Measurements from ENCODE around the gene FN1. TPM values are rescaled to one million over a fixed set of nuclear protein-coding genes. Genes with fewer than 3 reads are reported as not detected.

The FN1 gene
- total RNA-seq, 4 donors from 2014 or later: 45.8 to 78.1 (median 52.7) TPM

DNA sequence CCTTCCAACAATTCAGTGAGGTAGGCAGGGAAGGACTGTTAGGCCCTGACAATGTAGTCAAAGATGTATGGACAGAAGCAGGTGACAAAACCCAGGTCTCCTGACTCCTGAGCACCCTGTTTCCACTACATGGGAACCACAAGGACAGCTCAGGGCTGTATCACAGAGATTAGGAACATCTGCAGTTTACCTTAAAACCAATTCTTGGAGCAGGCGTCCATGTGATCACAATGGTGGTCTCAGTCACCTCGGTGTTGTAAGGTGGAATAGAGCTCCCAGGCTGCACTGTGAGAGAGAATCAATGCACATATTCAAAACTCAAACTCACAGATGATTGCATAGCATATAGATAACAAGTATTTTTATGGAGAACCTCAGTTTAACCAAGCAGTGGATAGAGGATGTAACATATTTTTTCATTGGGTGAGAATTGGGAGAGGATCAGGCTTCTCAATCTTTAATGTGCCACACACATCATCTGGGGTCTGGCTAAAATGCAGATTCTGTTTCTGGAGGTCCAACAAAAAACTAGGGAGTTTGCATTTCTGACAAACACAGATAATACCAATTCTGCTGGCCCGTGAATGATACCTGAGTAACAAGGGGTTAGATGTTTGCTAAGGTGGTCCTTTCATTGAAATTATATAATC, 36.7 kb downstream of the FN1 start:
- H3K27ac ChIP-seq: no peak overlapping the region
- peaks cover 7% of the 10 kb centered on the region for H3K36me3 ChIP-seq
- DNase-seq (ENCODE audit: low spot score in 2 of 2): no peak
- no peaks in the 10 kb centered on the region for H3K9me3 ChIP-seq
- H3K4me3 ChIP-seq: no peak overlapping the region
- no peak for TF ChIP-seq POLR2A (IDR thresholded peaks at IDR 0.05)
- TF ChIP-seq POLR2AphosphoS5 (IDR thresholded peaks at IDR 0.05): no peak
- TF ChIP-seq, protein P1, sequence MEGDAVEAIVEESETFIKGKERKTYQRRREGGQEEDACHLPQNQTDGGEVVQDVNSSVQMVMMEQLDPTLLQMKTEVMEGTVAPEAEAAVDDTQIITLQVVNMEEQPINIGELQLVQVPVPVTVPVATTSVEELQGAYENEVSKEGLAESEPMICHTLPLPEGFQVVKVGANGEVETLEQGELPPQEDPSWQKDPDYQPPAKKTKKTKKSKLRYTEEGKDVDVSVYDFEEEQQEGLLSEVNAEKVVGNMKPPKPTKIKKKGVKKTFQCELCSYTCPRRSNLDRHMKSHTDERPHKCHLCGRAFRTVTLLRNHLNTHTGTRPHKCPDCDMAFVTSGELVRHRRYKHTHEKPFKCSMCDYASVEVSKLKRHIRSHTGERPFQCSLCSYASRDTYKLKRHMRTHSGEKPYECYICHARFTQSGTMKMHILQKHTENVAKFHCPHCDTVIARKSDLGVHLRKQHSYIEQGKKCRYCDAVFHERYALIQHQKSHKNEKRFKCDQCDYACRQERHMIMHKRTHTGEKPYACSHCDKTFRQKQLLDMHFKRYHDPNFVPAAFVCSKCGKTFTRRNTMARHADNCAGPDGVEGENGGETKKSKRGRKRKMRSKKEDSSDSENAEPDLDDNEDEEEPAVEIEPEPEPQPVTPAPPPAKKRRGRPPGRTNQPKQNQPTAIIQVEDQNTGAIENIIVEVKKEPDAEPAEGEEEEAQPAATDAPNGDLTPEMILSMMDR (IDR thresholded peaks at IDR 0.05): no peak
- TF ChIP-seq EP300 (IDR thresholded peaks at IDR 0.05): no peak
- H3K4me1 ChIP-seq: no peaks in the 10 kb centered on the region
- WGBS: 94% methylated on average over 3 of the region's 3 CpGs
- no peaks in the 10 kb centered on the region for H3K27me3 ChIP-seq

DNA sequence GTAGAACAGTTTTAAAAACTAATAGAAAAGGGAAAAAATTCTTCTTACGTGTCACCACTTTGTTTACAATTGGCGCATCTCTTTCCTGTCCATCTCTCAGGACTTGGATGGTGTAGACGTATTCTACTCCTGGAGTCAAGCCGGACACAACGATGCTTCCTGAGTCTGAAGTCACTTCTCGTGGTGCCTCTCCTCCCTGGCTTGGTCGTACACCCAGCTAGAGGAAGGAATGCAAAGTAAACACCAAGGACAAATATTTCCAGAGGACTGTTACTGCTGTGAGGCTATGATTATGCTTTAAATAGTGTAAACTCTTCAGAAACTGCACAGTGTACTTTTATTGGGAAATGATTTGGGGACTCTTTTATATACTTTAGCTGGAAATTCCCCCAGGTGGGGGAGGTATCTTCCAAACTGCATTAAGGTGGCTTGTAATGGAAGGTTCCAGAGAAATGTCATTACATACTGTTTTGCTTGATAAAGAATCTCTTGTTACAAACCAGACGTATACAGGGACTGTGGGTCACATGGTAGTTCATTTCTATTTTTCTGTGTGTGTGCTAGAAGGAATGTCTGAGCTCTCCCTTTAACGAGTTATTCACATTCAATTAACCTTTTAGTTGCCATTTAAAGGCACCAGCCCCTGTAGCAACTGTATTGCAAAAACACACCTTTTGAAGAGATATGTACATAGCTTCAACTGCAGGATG, 38.1 kb downstream of the FN1 start:
- no peak overlapping the region for H3K27ac ChIP-seq
- no peaks in the 10 kb centered on the region for H3K4me1 ChIP-seq

DNA sequence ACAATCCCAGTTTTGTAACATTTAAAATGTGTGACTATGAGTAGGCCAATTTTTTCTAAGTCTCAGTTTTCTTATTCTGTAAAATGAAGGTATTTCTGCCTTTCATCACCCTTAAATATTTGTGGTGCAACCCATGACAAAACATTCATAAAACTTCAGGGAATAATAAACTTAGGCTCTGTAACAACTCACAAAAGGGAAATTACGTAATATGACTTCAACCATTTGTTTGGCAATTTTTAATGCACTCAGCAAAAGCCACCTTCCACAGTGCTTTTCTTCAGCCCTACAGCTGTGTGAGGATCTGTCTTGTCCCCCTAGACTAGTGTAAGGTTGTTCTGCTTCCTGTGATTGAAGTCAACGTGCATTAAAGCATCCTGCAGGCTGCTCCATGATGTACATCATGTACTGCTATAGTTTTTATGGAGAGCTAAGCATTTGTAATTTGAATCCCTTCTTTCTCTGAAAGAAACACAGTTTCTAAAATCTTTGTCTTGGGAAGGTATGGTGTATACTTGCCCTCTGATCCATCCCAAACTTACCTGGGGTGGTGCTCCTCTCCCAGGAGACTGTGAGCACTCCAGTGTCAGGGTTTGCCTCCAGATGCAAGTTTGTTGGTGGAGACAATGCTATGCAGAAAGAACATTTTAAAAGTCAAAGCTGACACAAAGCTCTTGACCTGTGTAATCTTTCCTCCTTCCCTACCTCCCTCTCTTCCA, 39.1 kb downstream of the FN1 start:
- Histone ChIP-seq H3K27ac (no peak overlapping the region), H3K9me3 (no peaks in the 10 kb centered on the region), H3K27me3 (no peaks in the 10 kb centered on the region), H3K36me3 (peaks cover 17% of the 10 kb centered on the region), H3K4me3 (no peak overlapping the region), H3K4me1 (no peaks in the 10 kb centered on the region)
- DNase-seq (ENCODE audit: low spot score in 2 of 2): no peak
- TF ChIP-seq, protein P1 (IDR thresholded peaks at IDR 0.05): no peak
- TF ChIP-seq EP300 (IDR thresholded peaks at IDR 0.05) (no peak), POLR2A (IDR thresholded peaks at IDR 0.05) (no peak), POLR2AphosphoS5 (IDR thresholded peaks at IDR 0.05) (no peak)
- WGBS: 65% methylated on average over 2 of the region's 2 CpGs

More for the DNA sequence above, 38.1 kb downstream of the FN1 start:
- Histone ChIP-seq H3K9me3 (no peaks in the 10 kb centered on the region), H3K27me3 (no peaks in the 10 kb centered on the region), H3K4me3 (no peak overlapping the region), H3K36me3 (peaks cover 10% of the 10 kb centered on the region)
- WGBS: 68% methylated on average over 9 of the region's 9 CpGs
- no peak for TF ChIP-seq EP300 (IDR thresholded peaks at IDR 0.05)
- TF ChIP-seq POLR2A (IDR thresholded peaks at IDR 0.05): no peak
- TF ChIP-seq, protein P1 (IDR thresholded peaks at IDR 0.05): no peak
- TF ChIP-seq POLR2AphosphoS5 (IDR thresholded peaks at IDR 0.05): no peak
- no peak for DNase-seq (ENCODE audit: low spot score in 2 of 2)

DNA sequence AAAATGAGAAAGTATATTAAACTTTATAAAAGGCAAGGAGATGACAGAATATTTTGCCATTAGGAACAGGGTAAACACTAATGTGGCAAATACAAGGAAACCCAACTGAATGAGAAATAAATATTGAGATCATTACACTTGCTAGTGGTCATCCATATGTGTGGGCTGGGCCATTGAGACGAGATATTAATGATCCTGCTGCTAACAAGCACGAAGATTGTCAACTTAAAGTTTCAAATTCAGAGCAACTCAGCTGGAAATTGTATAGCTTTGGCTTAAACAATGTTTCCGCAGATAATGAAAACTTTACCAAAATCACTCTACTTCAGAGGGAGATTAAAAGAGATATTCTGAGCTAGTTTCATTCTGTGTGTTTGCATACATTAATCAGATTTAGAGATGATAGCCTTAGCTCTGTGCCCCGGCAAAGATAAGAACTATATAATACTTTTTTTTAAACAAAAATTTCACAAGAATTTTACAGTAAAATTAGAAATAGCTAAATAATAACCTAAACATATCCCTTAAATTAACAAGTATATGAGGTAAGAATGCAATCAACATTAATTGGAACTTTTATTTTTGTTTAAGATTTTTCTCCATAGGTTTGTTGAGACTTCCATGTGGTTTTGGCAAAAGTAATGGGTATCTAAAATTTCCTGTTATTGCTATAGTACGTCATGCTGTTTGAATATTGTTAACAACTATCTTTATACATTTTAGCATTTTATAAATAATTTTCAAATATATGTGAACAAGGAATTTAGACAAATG, 40.0 kb downstream of the FN1 start:
- TF ChIP-seq POLR2AphosphoS5 (IDR thresholded peaks at IDR 0.05): no peak
- TF ChIP-seq, protein P1 (IDR thresholded peaks at IDR 0.05): no peak
- no peaks in the 10 kb centered on the region for H3K4me1 ChIP-seq

More for the DNA sequence above, 40.0 kb downstream of the FN1 start:
- Histone ChIP-seq H3K27me3 (no peaks in the 10 kb centered on the region), H3K27ac (no peak overlapping the region), H3K4me3 (no peak overlapping the region), H3K9me3 (no peaks in the 10 kb centered on the region), H3K36me3 (peaks cover 19% of the 10 kb centered on the region)
- WGBS: 68% methylated on average over 5 of the region's 5 CpGs
- no peak for DNase-seq (ENCODE audit: low spot score in 2 of 2)
